GM03348 (cell line): Measurements from ENCODE around the gene SYNE2.
A peak's percentile ranks its signal among the peaks of the same experiment; 100 is the strongest.
"Not testable (repeated sequence)": the region's sequence is repeated elsewhere in the genome, so short reads cannot be mapped to it uniquely, and the experiment has no call there.

Experiments used
- DNase-seq: peaks from one replicate; pipeline ENCODE4 v3.0.0; 2012; ENCODE audit warnings: low spot score

Gene SYNE2

GRCh38 chr14:64195199-64195598 is 342.4 kb downstream of the SYNE2 start:
- DNase-seq = no peak

- DNase-seq = no peak
These were observed 343.3 kb downstream of the SYNE2 start for GRCh38 chr14:64196056-64196455.

GRCh38 chr14:64196814-64197411 is 344.1 kb downstream of the SYNE2 start:
- peak; percentile 74 for DNase-seq

GRCh38 chr14:64197996-64198395 is 345.2 kb downstream of the SYNE2 start:
- DNase-seq = no peak

DNA sequence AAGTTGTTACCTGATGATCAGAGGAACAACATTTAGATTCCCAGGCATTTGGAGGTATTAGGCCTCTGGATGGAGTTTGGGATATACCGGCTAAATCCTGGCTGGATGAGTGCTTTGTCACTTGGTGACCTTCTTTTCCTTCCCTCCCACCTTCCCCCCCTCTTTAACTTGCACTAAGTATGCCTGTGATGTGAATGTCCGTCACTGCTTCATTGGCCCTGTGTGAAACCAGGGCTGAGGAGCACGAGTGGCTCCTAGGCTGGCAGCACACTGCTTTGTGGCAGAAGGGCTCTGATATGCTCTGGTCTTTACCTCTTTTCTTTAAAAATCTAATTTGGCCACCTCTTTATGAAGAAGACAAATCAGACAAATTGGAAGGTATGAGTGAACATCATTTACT is 345.7 kb downstream of the SYNE2 start:
- DNase-seq = no peak

GRCh38 chr14:64200170-64200569 is 347.4 kb downstream of the SYNE2 start:
- no peak for DNase-seq

DNA sequence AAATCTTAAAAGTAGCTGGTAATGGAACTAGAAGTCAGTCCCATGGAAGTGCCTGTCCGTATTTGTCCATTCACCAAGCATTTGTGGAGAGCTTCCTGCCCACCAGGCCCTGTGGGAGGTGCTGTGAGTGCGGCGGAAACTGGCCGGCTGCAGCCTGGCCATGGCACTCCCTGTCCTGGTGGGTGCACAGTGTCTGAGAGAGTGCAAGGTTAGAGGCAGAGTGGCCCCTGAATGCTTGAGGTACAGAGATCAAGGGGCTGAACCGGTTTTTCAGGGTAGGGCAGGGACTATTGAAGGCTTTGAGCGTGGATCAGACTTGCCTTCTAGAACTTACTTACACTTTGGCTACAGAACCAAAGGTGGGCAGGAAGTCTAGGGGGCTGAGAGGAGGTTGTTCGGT is 348.5 kb downstream of the SYNE2 start:
- no peak for DNase-seq

- no peak for DNase-seq
These were observed 349.2 kb downstream of the SYNE2 start for GRCh38 chr14:64201921-64202545.

GRCh38 chr14:64202716-64203115 is 349.9 kb downstream of the SYNE2 start:
- DNase-seq = no peak

GRCh38 chr14:64203366-64204006 is 350.7 kb downstream of the SYNE2 start:
- DNase-seq = no peak

GRCh38 chr14:64208261-64208660 is 355.5 kb downstream of the SYNE2 start:
- DNase-seq = no peak

GRCh38 chr14:64208981-64209380 is 356.2 kb downstream of the SYNE2 start:
- no peak for DNase-seq

DNA sequence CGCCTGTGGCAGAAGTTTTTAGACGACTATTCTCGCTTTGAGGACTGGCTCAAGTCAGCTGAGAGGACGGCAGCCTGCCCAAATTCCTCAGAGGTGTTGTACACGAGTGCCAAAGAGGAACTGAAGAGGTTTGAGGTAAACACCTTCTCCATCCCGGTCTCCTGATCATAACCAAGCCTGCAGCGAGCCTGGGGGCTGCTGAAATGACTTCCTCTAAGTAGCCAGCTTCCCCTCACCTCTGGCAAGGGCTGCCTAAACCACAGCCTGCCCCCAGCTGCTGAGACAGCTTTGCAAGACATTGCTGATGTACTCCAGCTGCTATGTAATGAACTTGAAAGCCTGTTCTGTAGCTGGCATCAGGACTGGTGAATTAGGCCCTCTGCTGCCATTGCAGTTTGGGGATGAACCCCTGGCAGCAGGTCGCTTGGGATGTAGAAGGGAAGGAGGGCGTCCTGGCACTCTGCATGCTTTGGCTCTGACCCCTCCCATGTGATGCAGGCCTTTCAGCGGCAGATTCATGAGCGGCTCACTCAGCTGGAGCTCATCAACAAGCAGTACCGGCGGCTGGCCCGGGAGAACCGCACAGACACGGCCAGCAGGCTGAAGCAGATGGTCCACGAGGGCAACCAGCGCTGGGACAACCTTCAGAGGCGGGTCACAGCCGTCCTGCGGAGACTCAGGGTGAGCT is 356.8 kb downstream of the SYNE2 start:
- peak; percentile 52 for DNase-seq

DNA sequence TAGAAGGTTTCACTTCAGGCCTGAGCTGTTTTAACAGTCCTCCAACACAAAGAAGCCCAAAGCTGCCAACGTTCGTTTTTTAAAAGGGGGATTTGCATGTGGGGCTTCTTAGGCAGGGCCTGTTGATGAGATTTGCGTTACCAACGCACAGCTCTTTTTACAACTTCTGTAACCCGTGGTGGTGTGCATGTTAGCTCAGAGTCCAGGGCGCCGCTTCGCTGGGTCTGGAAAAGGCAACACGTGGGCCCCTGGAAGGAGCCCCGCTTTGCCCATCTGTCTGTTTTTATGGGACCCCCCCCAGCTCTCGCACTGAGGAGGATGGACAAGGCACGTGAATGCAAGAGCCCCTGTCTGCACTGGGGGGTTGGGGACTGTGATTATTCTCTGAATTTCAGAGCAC is 357.4 kb downstream of the SYNE2 start:
- DNase-seq = no peak

GRCh38 chr14:64210912-64211311 is 358.1 kb downstream of the SYNE2 start:
- not testable (repeated sequence) for DNase-seq

GRCh38 chr14:64212666-64213065 is 359.9 kb downstream of the SYNE2 start:
- no peak for DNase-seq

- DNase-seq = no peak
These were observed 360.3 kb downstream of the SYNE2 start for GRCh38 chr14:64213086-64213485.

DNA sequence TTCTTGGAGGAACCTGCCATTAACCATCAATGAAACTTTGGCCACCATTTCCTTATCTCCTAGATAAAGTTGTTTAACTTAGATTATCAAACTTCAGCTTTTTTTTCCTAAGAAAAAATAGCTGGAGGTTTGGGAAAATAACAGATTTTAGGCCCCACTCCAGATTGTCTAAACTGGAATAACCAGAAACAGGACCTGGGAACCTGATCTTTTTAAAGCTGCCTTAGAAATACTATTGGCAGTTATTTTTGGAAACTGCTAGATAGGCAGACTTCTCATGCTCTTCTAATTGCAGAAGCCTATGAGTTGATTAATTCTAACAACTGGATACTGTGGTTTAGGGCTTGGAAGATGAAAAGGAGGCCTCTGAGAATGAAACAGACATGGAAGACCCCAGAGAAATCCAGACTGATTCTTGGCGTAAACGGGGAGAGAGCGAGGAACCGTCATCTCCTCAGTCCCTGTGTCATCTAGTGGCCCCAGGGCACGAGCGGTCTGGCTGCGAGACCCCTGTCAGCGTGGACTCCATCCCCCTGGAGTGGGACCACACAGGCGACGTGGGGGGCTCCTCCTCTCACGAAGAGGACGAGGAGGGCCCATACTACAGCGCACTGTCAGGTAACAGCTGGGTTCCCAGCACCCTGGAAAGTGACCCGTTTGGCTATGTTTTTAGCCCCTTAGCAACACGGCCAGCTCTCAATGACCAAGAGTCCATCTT is 361.2 kb downstream of the SYNE2 start:
- DNase-seq = no peak

DNA sequence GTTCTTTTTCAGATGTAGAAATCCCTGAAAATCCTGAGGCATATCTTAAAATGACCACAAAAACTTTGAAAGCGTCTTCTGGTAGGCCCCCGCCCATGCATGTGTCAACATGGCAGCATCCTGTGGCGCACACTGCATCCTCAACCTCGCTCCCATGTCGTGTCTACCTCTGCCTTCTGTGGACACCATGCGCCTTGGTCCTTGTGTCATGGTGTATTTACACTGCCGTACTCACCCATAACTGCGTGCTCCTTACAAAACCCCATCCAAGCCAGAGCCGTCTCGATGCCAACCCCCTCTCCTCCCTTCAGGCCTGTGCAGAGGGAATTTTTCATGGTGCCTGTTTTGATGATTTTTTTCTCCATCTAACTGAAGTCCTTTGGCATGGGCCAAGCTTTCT is 362.5 kb downstream of the SYNE2 start:
- no peak for DNase-seq

DNA sequence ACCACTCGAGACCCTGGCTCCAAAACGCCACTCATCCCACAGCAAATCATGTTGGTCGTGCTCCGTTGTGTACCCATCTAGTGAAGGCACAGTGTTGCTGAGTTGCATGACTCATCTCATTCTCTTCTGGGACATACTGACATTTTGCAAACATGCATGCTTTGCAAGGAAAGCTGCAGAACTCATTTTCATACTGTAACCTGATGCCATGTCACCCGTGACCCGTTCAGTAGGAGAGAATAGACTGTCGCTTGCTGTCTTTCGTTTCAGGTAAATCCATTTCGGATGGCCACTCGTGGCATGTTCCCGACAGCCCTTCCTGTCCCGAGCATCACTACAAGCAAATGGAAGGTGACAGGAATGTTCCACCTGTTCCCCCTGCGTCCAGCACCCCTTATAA is 363.2 kb downstream of the SYNE2 start:
- DNase-seq = no peak

DNA sequence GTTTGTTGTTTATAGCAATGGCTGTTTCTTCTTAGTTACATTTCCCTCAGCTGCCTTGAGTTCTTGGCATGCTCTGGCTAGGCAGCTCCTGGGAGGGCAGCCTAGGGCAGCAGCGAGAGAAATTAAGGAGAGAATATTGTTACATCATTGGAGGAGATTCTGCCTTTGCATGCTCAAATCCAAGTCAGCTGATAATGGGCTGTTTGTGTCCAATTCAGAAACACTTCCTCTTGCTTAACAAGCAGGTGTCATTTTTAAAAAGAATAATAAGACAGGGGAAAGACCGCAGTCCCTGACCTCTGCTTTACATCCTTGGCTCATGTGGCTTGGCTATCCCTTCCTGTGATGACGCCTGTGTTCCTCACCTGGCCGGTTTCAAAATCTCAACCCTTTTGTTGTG is 364.5 kb downstream of the SYNE2 start:
- DNase-seq = no peak

GRCh38 chr14:64217834-64218233 is 365.0 kb downstream of the SYNE2 start:
- DNase-seq = no peak
